HG02840 (cell line): ENCODE data around the gene MEIOB.
"Not testable (repeated sequence)": the region's sequence is repeated elsewhere in the genome, so short reads cannot be mapped to it uniquely, and the experiment has no call there.

Experiments used
- ATAC-seq: cut with Tn5 transposase; IDR thresholded peaks from one replicate; pipeline ENCODE4 v1.9.1; 2021; ENCODE audit warnings: mild to moderate bottlenecking, moderate library complexity, moderate number of reproducible peaks; ENCODE audit not compliant: unreplicated experiment, low FRiP score

The MEIOB gene

DNA sequence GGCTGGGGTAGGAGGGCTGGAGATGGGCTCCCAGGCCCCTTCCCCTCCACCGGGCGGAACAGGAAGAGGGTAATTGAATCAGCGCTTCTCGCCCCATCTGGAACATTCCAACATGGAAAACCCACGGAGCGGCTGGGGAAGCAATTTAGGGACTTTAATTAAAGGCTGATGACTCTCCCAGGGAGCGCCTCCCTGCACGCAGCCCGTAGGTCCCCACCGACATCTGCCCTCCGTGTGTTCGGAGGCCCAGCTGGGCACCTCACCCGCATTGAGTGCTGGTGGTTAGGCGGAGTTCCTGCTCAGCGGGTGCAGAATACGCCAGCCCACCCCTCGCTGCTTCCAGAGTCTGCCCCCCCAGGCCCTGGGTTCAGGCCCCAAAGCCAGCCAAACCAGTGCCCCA is 36.2 kb upstream of the MEIOB start:
- no peak for ATAC-seq

DNA sequence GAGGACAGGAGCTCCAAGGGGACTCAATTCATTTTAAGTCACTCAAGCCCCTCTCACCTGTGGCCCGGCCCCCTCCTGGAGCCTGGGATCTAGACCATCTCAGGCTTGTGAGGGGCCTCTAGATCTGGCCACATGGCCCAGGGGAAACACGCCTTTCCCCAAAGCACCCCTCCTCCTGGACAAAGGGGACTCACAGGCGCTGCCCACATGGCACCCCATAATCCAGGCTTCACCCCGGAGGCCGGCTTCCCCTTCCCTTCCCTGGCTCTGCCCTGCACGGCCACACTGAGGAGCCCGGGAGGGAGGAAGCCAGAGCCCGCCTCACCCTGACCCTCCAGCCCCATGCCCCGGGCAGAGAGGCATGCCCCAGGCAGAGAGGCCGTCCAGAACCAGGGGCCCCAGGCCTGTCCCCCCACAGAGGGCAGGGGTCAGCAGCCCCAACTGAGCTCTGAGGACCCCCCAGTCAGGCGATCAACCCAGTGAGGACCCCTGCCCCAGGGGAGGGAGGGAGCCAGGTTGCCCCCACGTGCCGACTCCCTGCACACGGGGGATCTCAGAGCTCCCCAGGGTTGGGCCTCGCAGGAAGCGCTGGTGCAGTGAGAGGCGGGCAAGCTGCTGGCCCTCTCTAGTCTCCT is 35.4 kb upstream of the MEIOB start:
- ATAC-seq: no peak

DNA sequence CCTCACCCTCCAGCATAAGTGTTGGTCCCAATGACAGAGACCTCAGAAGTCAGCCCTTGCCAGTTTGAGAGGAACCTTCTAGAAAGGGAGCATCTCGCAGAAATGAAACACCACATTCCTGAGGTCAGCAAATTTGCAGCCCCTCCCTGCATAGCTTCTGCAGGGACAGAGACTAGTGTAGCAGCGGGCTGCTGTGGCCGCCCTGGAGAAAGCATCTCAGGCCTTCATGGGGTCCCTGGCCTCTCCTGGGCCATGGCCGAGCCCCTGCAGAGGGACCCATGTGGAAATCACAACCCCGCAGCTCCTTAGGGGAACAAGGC is 34.8 kb upstream of the MEIOB start:
- ATAC-seq: no peak

DNA sequence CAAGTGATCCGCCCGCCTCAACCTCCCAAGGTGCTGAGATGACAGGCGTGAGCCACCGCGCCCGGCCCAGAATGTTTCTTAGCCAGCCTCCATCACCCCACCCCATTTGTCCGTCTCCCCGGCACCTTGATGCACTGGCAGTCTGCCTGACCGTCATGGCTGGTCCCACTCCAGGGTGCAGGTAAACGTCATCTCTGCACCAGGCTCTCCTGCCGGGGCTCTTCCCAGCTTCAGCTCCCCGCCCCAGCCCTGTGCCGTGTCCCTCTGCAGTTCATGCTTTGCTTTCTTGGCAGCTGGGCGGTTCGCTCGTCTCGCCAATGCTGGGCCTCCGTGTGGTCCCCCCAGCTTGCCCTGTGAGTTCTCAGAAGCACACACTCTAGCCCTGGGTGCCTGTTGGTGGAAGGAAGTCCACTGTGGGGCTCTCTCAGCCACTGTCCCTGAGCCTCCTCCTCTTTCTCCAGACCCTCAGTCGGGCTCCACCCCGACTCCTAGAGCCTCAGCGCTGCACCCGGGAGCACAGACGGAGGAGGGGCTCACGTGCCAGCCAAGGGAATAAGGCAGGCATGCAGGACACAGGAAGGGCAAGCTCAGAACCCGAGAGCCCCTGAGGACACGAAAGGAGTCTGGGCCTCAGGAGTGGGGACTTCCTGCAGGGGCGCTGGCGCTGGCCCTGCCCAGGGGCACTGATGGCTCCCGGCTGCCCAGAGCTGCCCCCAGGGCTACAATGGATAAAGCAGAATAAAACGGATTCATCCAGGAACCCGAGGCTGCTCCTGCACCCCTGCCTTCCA is 34.3 kb upstream of the MEIOB start:
- ATAC-seq: no peak

DNA sequence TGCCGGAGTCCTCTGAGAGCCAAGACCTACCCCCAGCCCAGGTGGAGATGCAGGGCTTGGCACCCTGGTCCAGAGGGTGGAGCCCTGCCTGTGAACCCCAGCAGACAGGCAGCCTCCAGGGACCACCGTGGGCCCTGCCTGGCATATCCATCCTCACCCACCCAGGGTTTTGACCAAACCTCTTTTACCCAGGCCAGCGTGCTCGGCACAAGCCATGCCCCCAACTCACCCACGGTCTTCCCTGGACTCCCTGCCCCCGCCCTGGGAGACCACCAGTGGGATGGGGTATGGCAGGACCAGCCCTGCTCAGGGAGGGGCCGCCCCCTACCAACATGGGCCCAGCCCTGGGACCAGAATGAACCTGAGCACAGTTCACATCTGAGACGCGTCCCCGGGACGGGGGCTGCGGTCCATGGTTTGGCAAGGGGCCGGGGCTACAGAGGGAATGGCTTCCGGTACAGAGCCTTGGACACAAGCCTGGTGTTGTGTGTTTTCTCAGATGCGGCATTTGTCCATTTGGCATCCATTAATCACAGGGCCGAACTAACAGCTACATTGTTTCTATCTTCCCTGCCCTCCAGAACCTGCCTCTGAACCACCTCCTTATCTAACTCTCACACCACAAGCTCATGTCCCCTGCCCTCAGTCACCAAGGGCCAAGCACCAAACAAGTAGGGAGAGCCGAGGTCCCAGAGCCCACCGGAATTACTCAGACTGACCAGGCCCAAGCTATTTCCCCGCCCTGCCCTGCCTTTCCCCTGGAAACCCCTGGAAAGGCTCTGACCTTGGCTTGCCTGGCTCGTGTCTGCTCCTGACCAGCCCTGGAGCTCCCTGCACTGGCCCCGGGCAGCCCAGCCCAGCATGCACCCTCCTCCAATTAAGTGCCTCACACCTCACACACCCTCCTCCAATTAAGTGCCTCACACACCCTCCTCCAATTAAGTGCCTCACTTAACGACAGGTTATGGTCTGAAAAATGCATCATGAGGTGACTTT is 32.2 kb upstream of the MEIOB start:
- no peak for ATAC-seq

DNA sequence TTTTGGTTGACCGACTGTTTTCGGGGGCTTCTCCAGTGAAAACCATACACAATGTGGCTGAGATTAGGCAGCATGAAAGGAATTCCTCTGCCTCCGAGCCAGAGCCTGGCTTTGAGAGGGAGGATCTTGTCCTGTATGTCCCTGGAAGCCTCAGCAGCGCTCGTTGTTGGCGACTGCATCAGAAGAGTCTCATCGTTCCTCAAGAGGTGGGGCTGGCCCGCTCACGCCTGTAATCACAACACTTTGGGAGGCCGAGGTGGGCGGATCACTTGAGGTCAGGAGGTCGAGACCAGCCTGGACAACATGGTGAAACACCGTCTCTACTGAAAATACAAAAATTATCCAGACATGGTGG is 31.2 kb upstream of the MEIOB start:
- ATAC-seq: no peak

DNA sequence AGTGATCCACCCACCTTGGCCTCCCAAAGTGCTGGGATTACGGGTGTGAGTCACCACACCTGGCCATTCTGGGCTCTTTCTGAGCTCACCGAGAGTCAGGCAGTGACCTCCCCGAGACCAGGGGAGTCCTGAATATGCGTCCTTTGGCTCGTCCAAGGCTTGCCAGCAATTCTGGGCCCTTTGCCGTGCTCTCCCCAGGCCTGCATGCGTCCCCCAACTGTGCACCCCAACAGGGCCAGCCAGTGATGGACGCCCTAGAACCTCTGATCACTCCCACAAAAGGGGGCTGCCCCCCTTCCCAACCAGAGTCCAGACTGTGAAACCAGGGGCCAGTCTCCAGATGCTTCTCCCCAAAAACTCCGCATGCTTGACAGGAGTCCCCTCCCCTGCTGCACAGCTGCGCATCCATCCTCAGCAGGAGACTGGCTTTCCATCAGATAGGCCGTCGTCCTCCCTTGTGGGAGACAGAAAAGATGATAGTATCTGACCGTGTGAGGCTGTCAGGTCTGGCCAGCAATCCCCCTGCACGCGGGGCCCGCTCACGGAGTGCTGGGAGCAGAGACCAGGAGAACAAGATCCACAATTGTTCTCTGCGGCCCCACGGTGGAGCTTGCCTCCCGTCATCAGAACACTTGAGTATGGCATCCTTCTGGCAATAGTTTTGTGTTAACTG is 30.7 kb upstream of the MEIOB start:
- no peak for ATAC-seq

DNA sequence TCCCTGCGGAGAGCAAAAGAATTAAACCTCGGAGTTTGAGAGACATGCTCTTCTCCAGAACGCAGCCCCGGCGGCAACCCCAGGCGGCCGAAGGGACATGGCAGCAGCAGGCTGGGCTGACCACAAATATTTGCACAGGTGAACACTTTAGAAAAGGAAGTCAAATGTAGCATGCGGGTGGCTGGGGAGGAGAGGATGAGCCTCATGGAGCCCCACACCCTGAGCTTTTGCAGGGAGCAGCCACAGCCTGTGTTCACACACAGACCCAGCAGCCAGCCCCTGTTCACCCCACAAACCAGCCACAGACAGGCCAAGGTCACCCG is 28.4 kb upstream of the MEIOB start:
- ATAC-seq: no peak

DNA sequence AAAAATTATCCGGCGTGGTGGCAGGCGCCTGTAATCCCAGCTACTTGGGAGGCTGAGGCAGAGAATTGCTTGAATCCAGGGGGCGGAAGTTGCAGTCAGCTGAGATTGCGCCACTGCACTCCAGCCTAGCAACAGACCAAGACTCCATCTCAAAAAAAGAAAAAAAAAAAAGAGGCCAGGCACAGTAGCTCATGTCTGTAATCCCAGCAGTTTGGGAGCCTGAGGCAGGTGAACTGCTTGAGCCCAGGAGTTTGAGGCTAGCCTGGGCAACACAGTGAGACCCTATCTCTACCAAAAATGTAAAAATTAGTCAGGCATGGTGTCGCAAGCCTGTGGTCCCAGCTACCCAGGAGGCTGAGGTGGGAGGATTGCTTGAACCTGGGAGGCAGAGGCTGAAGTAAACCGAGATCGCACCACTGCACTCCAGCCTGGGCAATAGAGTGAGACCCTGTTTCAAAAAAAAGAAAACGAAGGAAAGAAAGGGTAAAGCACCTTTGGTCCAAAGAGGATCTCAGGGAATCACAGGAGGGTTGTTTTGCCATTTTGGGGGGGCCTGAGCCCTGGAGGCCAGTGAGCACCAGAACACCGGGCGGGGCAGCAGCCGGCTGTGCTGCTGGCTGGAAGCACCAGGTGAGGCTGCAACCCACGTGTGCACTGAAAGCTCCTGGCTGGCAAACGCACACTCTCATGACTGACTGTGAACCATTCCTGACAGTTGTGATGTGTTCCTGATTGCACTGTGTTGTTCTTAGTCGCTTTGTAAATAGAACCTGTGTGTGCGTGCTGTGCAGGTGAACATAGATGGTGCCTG is 27.9 kb upstream of the MEIOB start:
- no peak for ATAC-seq

DNA sequence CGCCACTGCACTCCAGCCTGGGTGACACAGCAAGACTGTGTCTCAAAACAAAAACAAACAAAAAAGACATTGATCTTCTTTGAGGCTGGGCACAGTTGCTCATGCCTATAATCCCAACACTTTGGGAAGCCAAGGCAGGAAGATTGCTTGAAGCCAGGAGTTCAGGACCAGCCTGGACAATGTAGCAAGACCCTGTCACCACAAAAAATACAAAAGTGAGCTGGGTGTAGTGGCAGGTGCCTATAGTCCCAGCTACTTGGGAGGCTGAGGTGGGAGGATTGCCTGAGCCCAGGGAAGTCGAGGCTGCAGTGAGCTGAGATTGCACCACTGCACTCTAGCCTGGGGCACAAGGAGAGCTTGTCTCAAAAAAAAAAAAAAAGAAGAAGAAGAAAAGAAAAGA is 25.7 kb upstream of the MEIOB start:
- not testable (repeated sequence) for ATAC-seq

DNA sequence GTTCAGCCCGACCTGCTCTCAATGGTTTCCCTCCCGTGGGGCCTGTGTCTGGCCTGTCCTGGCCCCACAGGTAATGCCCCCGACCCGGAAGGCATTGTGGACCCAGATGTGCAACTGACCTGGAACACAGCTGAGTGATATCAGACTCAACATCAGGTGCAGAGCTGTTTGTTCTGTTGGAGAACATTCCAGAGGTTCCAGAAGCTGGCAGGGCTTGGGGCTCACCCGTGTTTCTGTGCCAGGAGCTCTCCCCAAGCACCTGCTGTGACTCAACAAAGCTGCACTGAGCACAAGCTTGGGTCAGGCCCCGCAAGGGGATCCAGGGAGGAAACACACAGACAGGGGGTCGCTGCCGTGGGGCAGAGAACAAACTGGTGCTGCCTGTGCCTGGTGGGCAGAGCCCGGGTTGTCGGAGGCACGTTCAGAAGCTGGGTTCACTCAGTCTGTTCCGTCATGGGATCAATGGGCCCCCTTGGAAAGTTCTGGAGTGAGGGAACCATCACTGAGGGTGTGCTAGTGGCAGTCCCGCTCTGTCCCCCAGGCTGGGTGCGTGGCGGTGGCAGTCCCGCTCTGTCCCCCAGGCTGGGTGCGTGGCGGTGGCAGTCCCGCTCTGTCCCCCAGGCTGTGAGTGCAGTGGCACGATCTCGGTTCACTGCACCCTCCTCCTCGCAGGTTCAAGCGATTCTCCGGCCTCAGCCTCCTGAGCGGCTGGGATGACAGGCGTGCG is 24.1 kb upstream of the MEIOB start:
- ATAC-seq: no peak

DNA sequence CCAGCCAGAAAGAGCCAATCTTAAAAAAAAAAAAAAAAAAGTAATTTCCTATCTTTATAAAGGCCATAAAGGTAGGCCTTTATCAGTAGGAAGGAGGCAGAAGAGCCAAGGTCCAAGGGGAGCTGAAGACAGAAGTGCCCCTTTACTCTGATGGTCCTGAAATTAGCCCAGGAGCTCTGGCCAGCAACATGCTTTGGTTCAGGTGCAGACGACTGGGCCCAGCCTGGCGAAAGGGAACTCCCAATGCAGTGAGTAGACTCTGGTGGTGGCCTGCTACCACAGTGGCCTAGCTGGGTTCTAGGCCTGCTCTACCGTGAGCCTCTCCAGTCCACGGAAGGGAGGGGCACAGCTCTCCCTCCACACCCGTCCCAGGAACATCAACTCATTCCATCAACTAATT is 23.1 kb upstream of the MEIOB start:
- ATAC-seq: no peak

DNA sequence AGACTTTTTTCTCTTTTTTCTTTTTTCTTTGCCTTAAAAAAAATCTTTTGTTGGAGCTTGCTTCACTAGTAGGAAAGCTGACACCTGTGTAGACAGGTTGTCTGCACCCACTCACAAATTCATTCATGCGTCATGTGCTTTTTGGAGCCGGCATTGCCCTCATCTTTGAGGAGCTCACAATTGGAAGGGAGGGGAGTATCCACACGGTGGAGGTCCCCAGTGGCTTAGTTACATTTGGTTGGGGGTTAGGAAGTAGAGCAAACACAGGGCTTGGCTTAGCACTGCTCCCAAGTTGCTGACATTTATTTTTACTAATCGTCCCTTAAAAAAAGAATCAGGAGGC is 18.7 kb upstream of the MEIOB start:
- ATAC-seq: no peak

DNA sequence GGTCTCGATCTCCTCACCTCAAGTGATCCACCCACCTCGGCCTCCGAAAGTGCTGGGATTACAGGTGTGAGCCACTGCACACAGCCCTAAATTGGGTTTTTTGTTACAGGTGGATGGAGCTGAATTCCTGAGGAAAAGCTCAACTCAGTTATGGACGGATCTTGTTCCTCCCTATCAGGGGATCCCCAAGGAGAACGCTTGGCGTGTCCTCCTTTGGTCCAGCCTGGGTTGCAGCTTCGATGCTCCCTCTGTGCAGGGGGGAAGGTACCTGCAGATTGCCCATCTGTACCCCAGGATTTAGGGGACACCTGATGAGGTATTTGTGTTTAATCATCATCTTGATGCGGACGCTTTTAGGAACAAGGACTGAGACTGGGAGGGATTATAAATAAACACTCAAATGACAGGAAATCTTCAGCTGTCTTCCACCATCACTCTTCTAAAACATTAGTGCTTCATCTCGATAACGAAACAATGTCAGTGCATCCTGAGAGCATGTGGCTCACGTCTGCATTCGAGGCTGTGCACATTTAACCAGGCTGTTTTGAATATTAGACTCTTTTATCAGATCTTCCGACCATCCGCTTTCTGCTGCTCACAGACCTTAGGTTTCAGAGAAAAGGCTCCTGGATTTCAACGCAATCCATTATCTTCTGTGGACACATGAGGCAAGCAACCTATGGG is 18.2 kb upstream of the MEIOB start:
- ATAC-seq: no peak

DNA sequence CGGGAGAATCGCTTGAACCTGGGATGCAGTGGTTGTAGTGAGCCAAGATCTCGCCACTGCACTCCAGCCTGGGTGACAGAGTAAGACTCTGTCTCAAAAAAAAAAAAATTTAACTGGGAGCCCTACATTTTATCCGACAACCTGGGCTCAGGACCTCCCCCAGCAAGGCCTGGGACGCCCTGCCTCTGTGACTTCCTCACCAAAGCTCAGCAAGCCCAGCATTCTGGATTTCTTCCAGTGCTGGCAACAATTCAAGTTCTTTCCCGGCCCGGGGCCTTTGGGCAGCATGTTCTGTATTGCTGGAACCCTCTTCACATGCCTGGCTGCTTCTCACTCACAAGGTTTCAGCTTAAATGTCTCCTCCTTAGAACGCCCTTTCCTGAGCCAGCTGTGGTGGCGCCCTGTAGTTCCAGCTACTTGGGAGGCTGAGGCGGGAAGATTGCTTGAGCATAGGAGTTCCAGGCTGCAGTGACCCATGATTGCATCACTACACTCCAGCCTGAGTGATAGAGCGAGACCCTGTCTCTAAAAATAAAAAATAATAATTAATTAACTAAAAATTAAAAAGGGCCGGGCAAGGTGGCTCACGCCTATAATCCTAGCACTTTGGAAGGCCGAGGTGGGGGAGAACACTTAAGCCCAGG is 15.9 kb upstream of the MEIOB start:
- ATAC-seq: no peak

DNA sequence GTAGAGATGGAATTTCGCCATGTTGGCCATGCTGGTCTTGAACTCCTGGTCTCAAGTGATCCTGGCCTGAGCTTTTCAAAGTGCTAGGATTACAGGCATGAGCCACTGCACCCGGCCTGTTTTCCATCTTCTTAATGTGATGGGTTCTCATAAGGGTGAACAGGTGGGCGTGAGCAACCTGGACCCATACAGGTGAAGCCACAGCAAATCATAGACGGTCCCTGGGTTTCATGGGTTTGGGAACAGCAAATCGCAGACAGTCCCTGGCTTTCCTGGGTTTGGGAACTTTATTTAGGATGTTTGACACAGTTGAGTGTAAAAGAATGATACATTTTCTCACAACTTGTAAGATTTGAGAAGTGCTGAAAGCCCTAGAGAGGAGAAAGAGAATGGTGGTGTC is 12.9 kb upstream of the MEIOB start:
- no peak for ATAC-seq

DNA sequence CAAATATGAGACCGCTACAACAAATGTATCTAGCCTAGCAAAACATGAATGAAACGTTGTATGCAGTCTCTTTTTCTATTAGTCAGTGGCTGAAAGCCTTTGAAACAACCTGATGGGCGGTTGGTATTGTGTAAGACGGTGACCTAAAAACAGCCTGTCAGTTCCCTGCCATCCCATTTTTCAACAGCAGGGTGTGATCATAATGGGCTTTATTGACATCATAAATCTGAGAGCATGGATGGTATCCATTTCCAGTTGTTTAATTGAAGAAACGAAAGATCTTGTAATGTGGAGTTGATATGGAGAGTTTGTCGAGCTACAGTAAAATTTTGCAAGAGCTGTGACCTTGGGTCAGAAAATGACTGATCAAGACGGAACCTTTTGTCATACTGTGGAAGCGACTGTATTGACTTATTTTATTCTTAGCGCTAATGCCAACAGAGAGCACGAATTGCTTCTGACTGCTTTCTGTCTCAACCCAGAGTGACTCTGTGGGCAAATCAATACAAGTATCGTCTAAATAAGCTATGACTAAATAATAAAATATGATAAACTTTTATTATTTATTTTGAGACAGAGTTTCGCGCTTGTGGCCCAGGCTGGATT is 12.3 kb upstream of the MEIOB start:
- ATAC-seq: no peak

DNA sequence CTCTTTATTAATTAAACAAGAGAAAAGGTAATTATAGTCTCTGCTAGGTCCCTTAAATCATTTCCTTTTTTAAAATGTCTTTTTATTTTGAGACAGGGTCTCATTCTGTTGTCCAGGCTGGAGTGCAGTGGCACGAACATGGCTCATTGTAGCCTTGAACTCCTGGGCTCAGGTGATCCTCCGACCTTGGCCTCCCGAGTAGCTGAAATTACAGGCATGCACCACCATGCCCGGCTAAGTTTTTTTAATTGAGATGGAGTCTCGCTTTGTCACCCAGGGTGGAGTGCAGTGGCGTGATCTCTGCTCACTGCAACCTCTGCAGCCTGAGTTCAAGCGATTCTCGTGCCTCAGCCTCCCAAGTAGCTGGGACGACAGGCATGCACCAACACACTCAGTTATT is 9.2 kb upstream of the MEIOB start:
- ATAC-seq: not testable (repeated sequence)
